Measurements from ENCODE around the gene CD86. TPM values are rescaled to one million over a fixed set of nuclear protein-coding genes. Genes with fewer than 3 reads are reported as not detected.

CD86 gene
- total and polyA plus RNA-seq, 2 of the 8 experiments (the other 6 are each of a cell fraction or from before 2014, with no cell fraction given) = 0.12 to 0.30 TPM

GRCh38 chr3:122085673-122086072 is 30.5 kb downstream of the CD86 start (continued):
- no peak for TF ChIP-seq CHD7 (IDR thresholded peaks at IDR 0.05; ENCODE audit: insufficient replicate concordance, low read length)
